Gastrocnemius medialis (tissue), 4 donors: ENCODE data around the gene KCNQ1.

Experiments used
- CTCF ChIP-seq, 5 experiments: fragments of 450-650 bp in 3 of 5; fragments of 200-600 bp in 2 of 5; sonication (generic) in 2 of 5; IDR thresholded peaks in 4 of 5; conservative IDR thresholded peaks in 1 of 5; 1 replicate in 4 of 5; 2 replicates in 1 of 5; pipeline ENCODE4 v1.5.1; 2016 to 2019; ENCODE audit warnings: antibody characterized with exemption in 5 of 5, mild to moderate bottlenecking in 3 of 5, moderate library complexity in 3 of 5
- POLR2A ChIP-seq, 2 donors: fragments of 450-650 bp; IDR thresholded peaks; one replicate each; pipeline ENCODE4 v1.6.1; 2017; ENCODE audit warnings: antibody characterized with exemption in 2 of 2, mild to moderate bottlenecking in 2 of 2, moderate library complexity in 2 of 2

GRCh38 chr11:2664376-2664775 is 219.6 kb downstream of the KCNQ1 start:
- TF ChIP-seq CTCF (IDR thresholded peaks at IDR 0.05 in 4 of 5, conservative IDR thresholded peaks at IDR 0.05 in 1 of 5) (no peak), POLR2A (IDR thresholded peaks at IDR 0.05) (no peak)
